ENCODE data around the gene ZBP1.

ZBP1 gene

GRCh38 chr20:57591289-57592229 is 28.7 kb downstream of the ZBP1 start:
- Histone ChIP-seq H2BK5ac (ENCODE audit: low read depth, low read length, poor library complexity) (no peak overlapping the region), H2BK120ac (ENCODE audit: insufficient read depth, low read length, poor library complexity) (no peak overlapping the region), H2AFZ (ENCODE audit: insufficient read depth, low read length, poor library complexity) (no peak overlapping the region), H3K36me3 (ENCODE audit: control insufficient read depth in 1 of 2, insufficient read depth in 2 of 2, low read length in 2 of 2) (no peaks in the 10 kb centered on the region), H3K23ac (ENCODE audit: low read length) (no peak overlapping the region), H3K18ac (ENCODE audit: low read length) (no peak overlapping the region), H2AK5ac (ENCODE audit: low read length) (no peak overlapping the region), H3K27ac (ENCODE audit: low read depth, low read length) (no peak overlapping the region), H3K14ac (ENCODE audit: low read length) (no peak overlapping the region), H3K27me3 (ENCODE audit: insufficient read depth, low read length) (no peaks in the 10 kb centered on the region), H3K79me2 (ENCODE audit: control insufficient read depth, insufficient read depth, low read length, poor library complexity) (no peaks in the 10 kb centered on the region), H3K9ac (ENCODE audit: low read length) (no peak overlapping the region), H4K12ac (ENCODE audit: low read depth, low read length) (no peak overlapping the region), H3K4me2 (ENCODE audit: low read length) (no peak overlapping the region), H3K4me3 (ENCODE audit: low read depth, low read length) (no peak overlapping the region), H3K9me3 (ENCODE audit: insufficient read depth, low read depth, low read length) (peaks cover 6% of the 10 kb centered on the region), H4K91ac (ENCODE audit: low read depth, low read length) (no peak overlapping the region), H2BK12ac (ENCODE audit: low read length) (no peak overlapping the region), H3K79me1 (ENCODE audit: low read length) (no peaks in the 10 kb centered on the region), H4K8ac (ENCODE audit: low read depth, low read length) (no peak overlapping the region), H3K4ac (ENCODE audit: low read depth, low read length) (no peak overlapping the region), H3K4me1 (ENCODE audit: control insufficient read depth in 1 of 2, insufficient read depth in 2 of 2, low read length in 2 of 2) (no peaks in the 10 kb centered on the region)
- DNase-seq, result no peak
- WGBS (ENCODE audit: extremely low coverage, insufficient coverage, insufficient read length), result no CpG with 5 or more reads among the region's 15 CpGs

- Histone ChIP-seq H2AFZ (ENCODE audit: insufficient read depth, low read length, poor library complexity) (no peak overlapping the region), H3K9ac (ENCODE audit: low read length) (no peak overlapping the region), H2AK5ac (ENCODE audit: low read length) (no peak overlapping the region), H3K79me2 (ENCODE audit: control insufficient read depth, insufficient read depth, low read length, poor library complexity) (no peaks in the 10 kb centered on the region), H3K4me1 (ENCODE audit: control insufficient read depth in 1 of 2, insufficient read depth in 2 of 2, low read length in 2 of 2) (no peaks in the 10 kb centered on the region), H3K27ac (ENCODE audit: low read depth, low read length) (no peak overlapping the region), H3K4me2 (ENCODE audit: low read length) (no peak overlapping the region), H4K8ac (ENCODE audit: low read depth, low read length) (no peak overlapping the region), H3K9me3 (ENCODE audit: insufficient read depth, low read depth, low read length) (peaks cover 6% of the 10 kb centered on the region), H2BK12ac (ENCODE audit: low read length) (no peak overlapping the region), H4K91ac (ENCODE audit: low read depth, low read length) (no peak overlapping the region), H3K18ac (ENCODE audit: low read length) (no peak overlapping the region), H3K4me3 (ENCODE audit: low read depth, low read length) (no peak overlapping the region), H3K14ac (ENCODE audit: low read length) (no peak overlapping the region), H2BK5ac (ENCODE audit: low read depth, low read length, poor library complexity) (no peak overlapping the region), H3K27me3 (ENCODE audit: insufficient read depth, low read length) (no peaks in the 10 kb centered on the region), H2BK120ac (ENCODE audit: insufficient read depth, low read length, poor library complexity) (no peak overlapping the region), H3K79me1 (ENCODE audit: low read length) (no peaks in the 10 kb centered on the region), H3K23ac (ENCODE audit: low read length) (no peak overlapping the region), H4K12ac (ENCODE audit: low read depth, low read length) (no peak overlapping the region), H3K36me3 (ENCODE audit: control insufficient read depth in 1 of 2, insufficient read depth in 2 of 2, low read length in 2 of 2) (no peaks in the 10 kb centered on the region), H3K4ac (ENCODE audit: low read depth, low read length) (no peak overlapping the region)
- WGBS (ENCODE audit: extremely low coverage, insufficient coverage, insufficient read length), result no CpG with 5 or more reads among the region's 18 CpGs
- DNase-seq, result no peak
Observed at GRCh38 chr20:57590485-57591288, 29.5 kb downstream of the ZBP1 start.

- Histone ChIP-seq H3K9me3 (ENCODE audit: insufficient read depth, low read depth, low read length) (peaks cover 6% of the 10 kb centered on the region), H3K9ac (ENCODE audit: low read length) (no peak overlapping the region), H3K27ac (ENCODE audit: low read depth, low read length) (no peak overlapping the region), H3K4me3 (ENCODE audit: low read depth, low read length) (no peak overlapping the region), H4K91ac (ENCODE audit: low read depth, low read length) (no peak overlapping the region), H2BK120ac (ENCODE audit: insufficient read depth, low read length, poor library complexity) (no peak overlapping the region), H4K12ac (ENCODE audit: low read depth, low read length) (no peak overlapping the region), H3K79me2 (ENCODE audit: control insufficient read depth, insufficient read depth, low read length, poor library complexity) (no peaks in the 10 kb centered on the region), H3K36me3 (ENCODE audit: control insufficient read depth in 1 of 2, insufficient read depth in 2 of 2, low read length in 2 of 2) (no peaks in the 10 kb centered on the region), H4K8ac (ENCODE audit: low read depth, low read length) (no peak overlapping the region), H2BK12ac (ENCODE audit: low read length) (no peak overlapping the region), H3K4me2 (ENCODE audit: low read length) (no peak overlapping the region), H3K4me1 (ENCODE audit: control insufficient read depth in 1 of 2, insufficient read depth in 2 of 2, low read length in 2 of 2) (no peaks in the 10 kb centered on the region), H3K23ac (ENCODE audit: low read length) (no peak overlapping the region), H2BK5ac (ENCODE audit: low read depth, low read length, poor library complexity) (no peak overlapping the region), H3K14ac (ENCODE audit: low read length) (no peak overlapping the region), H3K18ac (ENCODE audit: low read length) (no peak overlapping the region), H3K79me1 (ENCODE audit: low read length) (no peaks in the 10 kb centered on the region), H3K4ac (ENCODE audit: low read depth, low read length) (no peak overlapping the region), H3K27me3 (ENCODE audit: insufficient read depth, low read length) (no peaks in the 10 kb centered on the region), H2AK5ac (ENCODE audit: low read length) (no peak overlapping the region), H2AFZ (ENCODE audit: insufficient read depth, low read length, poor library complexity) (no peak overlapping the region)
- DNase-seq, result no peak
- no CpG with 5 or more reads among the region's 16 CpGs for WGBS (ENCODE audit: extremely low coverage, insufficient coverage, insufficient read length)
Observed at GRCh38 chr20:57589728-57590484, 30.3 kb downstream of the ZBP1 start.

DNA sequence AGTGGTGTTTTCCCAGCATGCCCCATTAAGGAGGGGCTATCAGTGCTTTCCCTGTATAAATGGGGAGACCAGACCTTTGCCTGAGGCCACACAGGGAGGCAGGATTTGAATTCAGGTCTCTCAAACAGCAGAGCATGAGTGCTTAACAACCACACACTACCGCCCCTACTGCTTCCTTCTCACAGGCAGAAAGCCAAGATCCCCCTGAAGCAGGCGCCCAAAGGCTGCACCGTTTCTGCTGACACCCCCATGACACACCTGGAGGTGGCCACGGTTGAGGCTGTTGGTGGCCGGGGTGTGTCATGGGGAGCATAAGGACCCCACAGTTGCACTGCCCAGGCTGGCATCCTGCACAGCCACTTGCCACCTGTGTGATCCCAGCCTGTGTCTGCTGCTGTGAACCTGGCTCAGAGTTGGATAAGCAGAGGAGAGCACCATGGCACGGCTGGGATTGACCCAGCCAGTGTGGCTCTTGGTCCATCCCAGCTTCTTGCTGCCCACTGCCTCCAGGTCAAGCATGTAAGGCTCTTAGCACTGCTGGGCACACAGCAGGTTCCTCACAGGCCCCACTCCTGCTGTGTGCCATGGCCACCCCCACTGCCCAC is 31.0 kb downstream of the ZBP1 start:
- Histone ChIP-seq H3K4me3 (ENCODE audit: low read depth, low read length) (peak overlapping the region; percentile 40), H3K9ac (ENCODE audit: low read length) (peak overlapping the region; percentile 16), H3K23ac (ENCODE audit: low read length) (no peak overlapping the region), H3K4ac (ENCODE audit: low read depth, low read length) (no peak overlapping the region), H4K8ac (ENCODE audit: low read depth, low read length) (no peak overlapping the region), H3K79me2 (ENCODE audit: control insufficient read depth, insufficient read depth, low read length, poor library complexity) (no peaks in the 10 kb centered on the region), H4K91ac (ENCODE audit: low read depth, low read length) (no peak overlapping the region), H3K9me3 (ENCODE audit: insufficient read depth, low read depth, low read length) (peaks cover 6% of the 10 kb centered on the region), H2BK120ac (ENCODE audit: insufficient read depth, low read length, poor library complexity) (no peak overlapping the region), H3K18ac (ENCODE audit: low read length) (no peak overlapping the region), H2BK5ac (ENCODE audit: low read depth, low read length, poor library complexity) (no peak overlapping the region), H3K27ac (ENCODE audit: low read depth, low read length) (no peak overlapping the region), H4K12ac (ENCODE audit: low read depth, low read length) (no peak overlapping the region), H3K4me2 (ENCODE audit: low read length) (no peak overlapping the region), H3K27me3 (ENCODE audit: insufficient read depth, low read length) (no peaks in the 10 kb centered on the region), H2AFZ (ENCODE audit: insufficient read depth, low read length, poor library complexity) (no peak overlapping the region), H3K36me3 (ENCODE audit: control insufficient read depth in 1 of 2, insufficient read depth in 2 of 2, low read length in 2 of 2) (no peaks in the 10 kb centered on the region), H3K4me1 (ENCODE audit: control insufficient read depth in 1 of 2, insufficient read depth in 2 of 2, low read length in 2 of 2) (no peaks in the 10 kb centered on the region), H3K79me1 (ENCODE audit: low read length) (no peaks in the 10 kb centered on the region), H2BK12ac (ENCODE audit: low read length) (no peak overlapping the region), H2AK5ac (ENCODE audit: low read length) (no peak overlapping the region), H3K14ac (ENCODE audit: low read length) (no peak overlapping the region)
- no peak for DNase-seq
- WGBS (ENCODE audit: extremely low coverage, insufficient coverage, insufficient read length), result no CpG with 5 or more reads among the region's 6 CpGs

Data from trophoblast cell (in vitro differentiated cells and primary cell).